Measurements from ENCODE around the gene MOCOS.

The MOCOS gene

GRCh38 chr18:36309436-36310391, 122.4 kb downstream of the MOCOS start:
- no peak for DNase-seq

- no peak for DNase-seq
Observed at GRCh38 chr18:36311026-36311570, 123.8 kb downstream of the MOCOS start.

GRCh38 chr18:36312806-36313395, 125.6 kb downstream of the MOCOS start:
- no peak for DNase-seq

GRCh38 chr18:36314098-36314497, 126.8 kb downstream of the MOCOS start:
- DNase-seq, result no peak

GRCh38 chr18:36314754-36315153, 127.5 kb downstream of the MOCOS start:
- DNase-seq, result no peak

- no peak for DNase-seq
Observed at GRCh38 chr18:36315736-36316135, 128.4 kb downstream of the MOCOS start.

- DNase-seq, result no peak
Observed at GRCh38 chr18:36316246-36316645, 128.9 kb downstream of the MOCOS start.

Data from KG1 (cell line).